Activated CD4-positive, alpha-beta T cell treated with anti-CD3 and anti-CD28 coated beads, Interleukin-2, amount 50 U/mL, for 24 hours (primary cell): ENCODE results near the gene BRPF1.

Source experiments
- DNase-seq, 2 donors: peaks; one replicate each; pipeline ENCODE4 v3.0.0-alpha.2; 2020; ENCODE audit warnings: low read depth in 1 of 2, low spot score in 1 of 2

BRPF1 gene

GRCh38 chr3:9703240-9703639, 28.3 kb upstream of the BRPF1 start:
- DNase-seq, result no peak

DNA sequence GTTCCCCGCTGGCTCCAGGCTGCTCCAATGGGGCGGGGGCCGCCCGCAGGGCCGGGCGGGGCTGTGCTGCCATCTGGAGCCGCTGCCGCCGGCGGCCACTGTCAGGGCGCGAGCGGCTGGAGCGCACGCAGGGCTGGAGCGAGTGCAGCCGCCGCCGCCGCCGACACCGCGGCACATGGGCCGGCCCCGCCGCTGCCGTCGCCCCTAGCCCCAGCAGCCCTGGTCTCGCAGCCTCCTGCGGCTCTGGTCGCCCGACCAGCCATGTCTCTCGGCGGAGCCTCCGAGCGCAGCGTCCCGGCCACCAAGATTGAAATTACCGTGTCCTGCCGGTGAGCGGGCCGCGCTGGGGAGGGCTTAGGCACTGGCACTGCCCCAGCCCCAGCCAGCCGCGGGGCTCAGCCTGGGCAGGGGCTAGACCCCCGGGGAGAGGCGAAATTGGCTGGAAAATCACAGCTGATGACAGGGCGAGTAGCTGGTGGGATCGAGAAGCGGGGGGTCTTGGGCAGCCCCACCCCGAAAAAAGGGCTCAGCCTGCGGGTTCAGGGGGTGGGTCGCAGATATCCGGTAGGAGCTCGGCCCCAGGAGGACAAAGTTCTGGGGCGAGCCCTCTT, 27.7 kb upstream of the BRPF1 start, which contains the start of gene CPNE9:
Gene CPNE9 (plus strand): TSS at position 98 of the 611 bp plus-strand sequence. CDS start 164 bp downstream, at position 262.
- DNase-seq, result no peak

GRCh38 chr3:9704347-9705322, 26.9 kb upstream of the BRPF1 start:
- DNase-seq, result no peak

DNA sequence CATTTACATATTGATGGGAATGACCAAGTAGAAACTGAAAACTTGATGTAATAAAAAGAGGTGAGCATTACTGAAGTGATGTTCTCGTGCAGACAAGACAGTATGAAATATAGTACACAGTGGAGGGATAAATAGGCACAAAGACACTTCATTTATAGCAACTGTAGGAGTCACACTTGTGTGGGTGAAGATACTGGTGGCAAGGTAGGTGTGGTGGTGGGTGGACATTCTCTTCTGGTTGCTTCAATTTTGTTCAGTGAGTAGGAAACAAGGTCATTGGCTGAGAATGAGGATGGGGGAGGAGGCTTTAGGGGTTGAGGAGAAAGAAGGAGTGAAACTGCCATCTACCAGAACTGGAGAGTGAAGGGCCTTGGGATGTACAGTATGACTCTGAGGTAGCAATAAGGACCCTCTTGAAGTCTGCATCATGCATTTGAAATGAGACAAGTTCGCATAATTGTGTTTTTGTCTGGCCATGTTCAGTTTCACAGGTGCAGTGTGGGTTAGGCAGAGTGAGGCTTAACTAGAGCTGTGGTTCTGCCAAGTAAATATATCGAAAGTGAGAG, 21.3 kb upstream of the BRPF1 start:
- DNase-seq, result no peak

GRCh38 chr3:9712415-9712814, 19.1 kb upstream of the BRPF1 start:
- DNase-seq, result no peak

DNA sequence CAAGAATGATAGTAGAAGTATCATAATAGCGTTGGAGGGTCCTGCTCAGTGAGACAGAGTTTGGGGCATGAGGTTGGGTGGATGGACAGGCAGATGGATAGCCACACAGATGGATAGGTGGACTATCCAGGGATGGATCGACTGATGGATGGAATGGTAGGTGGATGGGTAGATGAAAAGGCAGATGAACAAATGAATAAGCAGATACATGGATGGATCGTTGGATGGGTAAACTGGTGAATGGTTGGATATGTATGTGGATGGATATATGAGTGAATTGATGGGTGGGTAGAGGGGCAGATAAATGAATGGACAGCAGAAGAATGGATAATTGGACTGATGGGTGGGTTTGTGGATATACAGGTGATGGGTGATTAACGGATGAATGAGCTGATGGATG, 18.4 kb upstream of the BRPF1 start:
- no peak for DNase-seq

GRCh38 chr3:9715136-9715535, 16.4 kb upstream of the BRPF1 start:
- DNase-seq, result no peak

DNA sequence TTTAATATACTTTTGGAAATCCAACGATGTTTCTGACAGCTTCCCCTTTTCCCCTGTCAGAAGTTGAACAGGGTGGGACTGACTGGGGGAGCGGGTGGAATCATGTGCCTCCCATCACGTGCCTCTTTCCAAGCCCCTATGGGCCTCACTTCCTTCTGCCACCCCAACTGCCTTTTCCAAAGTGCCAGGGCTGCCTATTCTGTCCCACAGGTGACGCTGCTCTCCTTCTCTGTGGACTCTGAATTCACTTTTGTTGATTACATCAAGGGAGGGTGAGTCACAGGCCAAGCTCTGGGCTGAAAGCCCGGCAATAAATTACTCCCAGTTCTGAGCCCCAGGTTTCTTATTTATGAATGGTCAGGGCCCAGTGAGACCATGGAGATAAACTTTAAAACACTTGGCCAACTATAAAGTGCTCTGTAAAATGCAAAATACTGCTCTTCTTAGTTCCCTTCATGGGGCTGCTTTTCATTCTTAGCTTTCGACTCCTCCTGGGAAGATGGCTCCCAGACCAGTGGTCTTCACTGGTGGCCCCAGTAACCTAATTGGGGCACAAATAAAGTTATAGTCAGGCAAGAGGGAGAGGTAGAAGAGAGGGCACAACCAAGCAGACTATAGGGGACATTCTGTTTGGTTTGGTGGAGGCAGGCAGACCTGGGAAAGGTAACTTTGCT, 15.6 kb upstream of the BRPF1 start:
- no peak for DNase-seq

DNA sequence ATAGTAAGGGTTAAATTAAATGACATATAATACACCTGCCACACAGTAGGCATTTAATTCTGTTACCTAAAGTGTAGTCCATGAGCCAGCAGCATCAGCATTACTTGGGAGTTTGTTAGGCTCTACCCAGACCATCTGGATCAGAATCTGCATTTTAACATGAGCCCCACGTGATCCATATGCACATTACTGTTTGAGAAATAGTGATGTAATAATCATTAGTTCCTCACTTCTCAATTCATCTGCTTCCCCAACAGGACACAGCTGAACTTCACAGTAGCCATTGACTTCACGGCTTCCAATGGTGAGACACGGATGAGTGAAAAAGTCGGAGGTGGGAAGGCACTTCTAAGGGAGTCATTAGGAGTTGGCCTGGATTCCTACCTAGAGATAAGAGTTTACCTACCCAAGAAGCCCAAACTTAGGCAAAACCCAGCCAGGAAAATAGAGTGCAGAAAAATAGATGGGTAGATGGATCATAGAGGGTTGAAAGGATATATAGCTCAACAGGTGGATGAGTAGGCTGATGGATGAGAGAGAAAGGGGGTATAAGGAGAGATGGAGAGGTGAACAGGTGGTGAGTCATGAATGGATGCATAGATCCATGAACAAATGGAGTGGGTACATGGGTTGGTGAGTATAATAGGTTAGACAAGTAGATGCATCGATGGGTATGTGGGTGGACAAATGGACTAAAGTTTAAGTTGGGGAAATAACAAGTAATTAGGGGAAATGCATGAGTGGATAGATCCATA, 14.6 kb upstream of the BRPF1 start:
- DNase-seq, result no peak

DNA sequence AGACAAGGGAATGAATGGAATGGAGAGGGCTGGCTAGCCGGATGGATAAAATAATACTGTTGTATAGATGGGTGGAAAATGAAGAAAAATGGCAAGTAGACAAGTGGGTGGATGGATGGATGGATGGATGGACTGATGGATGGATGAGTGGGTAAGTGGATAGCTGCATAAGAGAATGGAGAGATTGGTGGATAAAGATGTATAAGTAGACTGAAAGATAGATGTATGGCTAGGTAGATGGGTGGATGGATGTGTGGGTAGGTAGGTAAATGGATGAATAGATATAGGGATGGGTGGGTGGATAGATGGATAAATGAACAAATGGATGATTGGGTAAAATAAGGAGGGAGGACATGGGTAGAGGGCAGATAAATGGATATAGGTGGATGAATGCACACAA, 14.0 kb upstream of the BRPF1 start:
- DNase-seq, result no peak

DNA sequence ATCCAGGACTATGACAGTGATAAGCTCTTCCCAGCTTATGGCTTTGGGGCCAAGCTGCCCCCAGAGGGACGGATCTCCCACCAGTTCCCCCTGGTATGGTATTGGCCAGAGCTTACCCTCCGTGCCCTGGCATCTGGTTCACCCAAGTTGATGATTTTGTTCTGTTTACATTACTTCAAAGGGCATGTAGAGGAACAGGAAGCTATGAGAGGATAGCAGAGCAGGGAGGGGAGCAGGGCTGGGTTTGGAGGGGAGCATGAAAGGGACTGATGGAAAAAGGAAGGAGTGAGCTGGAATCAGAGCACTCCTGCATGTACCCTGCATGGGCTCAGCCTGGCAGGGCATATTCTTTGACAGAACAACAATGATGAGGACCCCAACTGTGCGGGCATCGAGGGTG, 13.4 kb upstream of the BRPF1 start:
- no peak for DNase-seq

DNA sequence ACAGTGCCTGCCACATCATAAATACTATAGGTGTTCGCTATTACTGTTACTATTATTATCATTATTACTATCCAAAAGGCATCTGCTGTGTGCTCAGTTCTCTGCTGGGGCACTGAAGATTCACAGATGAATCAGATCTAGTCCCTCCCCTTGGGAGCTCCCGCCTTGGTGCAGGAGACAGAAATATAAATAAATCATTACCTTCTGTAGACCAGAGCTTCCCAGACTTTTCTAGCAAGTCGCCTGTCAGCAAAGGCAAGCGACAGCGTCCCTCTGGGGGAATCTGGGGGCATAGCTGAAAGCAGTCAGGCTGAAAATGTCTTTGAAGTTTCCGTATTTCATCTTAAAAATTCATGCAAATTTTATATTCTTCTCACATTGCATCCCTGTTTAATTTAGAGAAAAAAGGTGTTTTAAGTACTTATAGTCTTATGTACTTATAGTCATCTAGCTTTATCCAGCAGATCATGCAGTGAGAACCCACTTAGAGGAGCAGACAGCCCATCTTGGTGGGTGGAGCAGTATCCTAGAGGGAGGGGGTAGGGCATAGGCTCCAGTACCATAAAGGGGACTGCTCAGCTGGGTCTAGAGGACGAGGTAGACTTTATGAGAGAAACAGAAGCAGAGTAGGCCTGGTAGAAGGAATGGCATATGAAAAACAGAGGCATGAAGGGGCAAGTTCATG, 10.4 kb upstream of the BRPF1 start:
- DNase-seq, result no peak

DNA sequence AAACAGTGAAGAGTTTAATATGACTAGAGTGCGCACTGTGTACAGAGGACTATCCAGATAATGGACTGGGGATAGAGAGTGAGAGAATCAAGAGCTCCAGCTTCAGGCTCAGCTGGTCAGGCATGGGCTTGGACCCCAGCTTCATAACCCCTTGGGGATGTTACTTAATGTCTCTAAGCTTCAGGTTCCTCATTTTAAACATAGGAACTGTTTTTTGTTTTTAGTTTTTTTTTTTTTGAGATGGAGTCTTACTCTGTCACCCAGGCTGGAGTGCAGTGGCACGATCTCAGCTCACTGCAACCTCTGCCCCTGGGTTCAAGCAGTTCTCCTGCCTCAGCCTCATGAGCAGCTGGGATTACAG, 9.9 kb upstream of the BRPF1 start:
- DNase-seq, result no peak

- no peak for DNase-seq
Measured at GRCh38 chr3:9725775-9726515, 5.6 kb upstream of the BRPF1 start.

DNA sequence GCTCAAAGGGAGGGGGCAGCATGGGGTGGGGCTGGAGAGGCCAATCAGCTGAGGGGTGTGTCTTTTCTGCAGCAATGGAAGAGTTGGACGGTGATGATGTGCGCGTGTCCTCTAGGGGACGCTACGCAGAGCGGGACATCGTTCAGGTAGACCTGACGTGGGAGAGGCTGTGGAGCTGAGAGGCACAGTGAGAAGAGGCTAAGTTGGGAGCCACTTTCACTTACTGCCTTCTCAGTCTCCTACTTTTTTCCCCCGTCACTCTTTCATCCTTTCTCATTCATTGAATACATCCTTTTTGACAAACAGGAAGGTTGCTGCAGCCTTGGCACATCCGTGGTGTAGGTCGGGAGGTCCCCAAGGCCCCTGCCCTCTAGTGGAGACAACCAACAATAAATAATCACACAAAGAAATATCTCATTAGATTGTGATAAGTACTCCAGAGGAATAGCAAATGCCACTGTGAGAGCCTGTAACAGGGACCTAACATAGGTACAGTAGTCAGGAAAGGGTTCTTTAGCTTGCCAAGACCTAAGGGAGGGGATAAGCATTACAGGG, 4.4 kb upstream of the BRPF1 start:
- DNase-seq, result no peak

DNA sequence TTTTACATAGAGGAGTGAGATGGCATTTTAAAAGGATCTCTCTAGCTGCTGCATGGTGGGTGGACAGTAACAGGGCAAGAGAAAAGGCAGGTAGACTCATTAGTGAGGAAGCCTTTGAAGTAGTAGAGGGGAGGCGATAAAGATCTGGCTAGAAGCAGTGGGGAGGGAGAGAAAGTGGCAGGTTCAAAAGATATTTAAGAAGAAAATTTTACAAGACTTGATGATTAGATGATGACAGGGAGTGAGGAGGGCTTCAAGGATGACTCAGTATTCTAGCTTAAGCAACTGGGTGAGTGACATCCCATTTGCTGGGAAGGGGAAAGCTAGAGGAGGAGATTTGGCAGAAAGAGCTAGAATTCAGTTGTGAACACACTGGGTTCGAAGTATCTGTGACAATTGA, 3.8 kb upstream of the BRPF1 start:
- DNase-seq, result no peak

DNA sequence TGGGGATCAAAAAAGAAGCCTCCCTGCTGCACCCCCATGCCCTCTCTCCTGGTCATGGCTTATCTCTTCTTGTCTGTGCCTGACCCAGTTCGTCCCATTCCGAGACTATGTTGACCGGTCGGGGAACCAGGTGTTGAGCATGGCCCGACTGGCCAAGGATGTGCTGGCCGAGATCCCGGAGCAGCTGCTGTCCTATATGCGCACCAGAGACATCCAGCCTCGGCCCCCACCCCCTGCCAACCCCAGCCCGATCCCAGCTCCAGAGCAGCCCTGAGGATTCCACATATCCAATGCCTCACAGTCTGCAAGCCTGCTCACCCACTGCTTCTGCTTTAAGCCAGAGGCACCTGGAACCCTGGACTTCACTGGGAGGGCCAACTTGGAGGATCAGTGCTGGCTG, 2.1 kb upstream of the BRPF1 start:
- no peak for DNase-seq

GRCh38 chr3:9730657-9731205, 804 bp upstream of the BRPF1 start:
- peak in 1 of 2 donors; percentile 40 for DNase-seq
